Glomerular visceral epithelial cell (primary cell): Measurements from ENCODE around the gene CHMP5.
A peak's percentile ranks its signal among the peaks of the same experiment; 100 is the strongest.

ENCODE experiments used
- DNase-seq: peaks from one replicate; pipeline ENCODE4 v3.0.0-alpha.2; 2016; ENCODE audit errors: extremely low spot score

The CHMP5 gene

GRCh38 chr9:33264473-33265177 is at the start of gene CHMP5, which contains the start of gene BAG1:
Gene CHMP5 (plus strand): TSS chr9:33265049. CDS start chr9:33265079, 30 bp downstream.
Gene BAG1 (minus strand): TSS chr9:33264708.
- peak; percentile 100 for DNase-seq

- no peak for DNase-seq
Measured at GRCh38 chr9:33220681-33221567, 43.9 kb upstream of the CHMP5 start.

- no peak for DNase-seq
Measured at GRCh38 chr9:33221568-33221884, 43.3 kb upstream of the CHMP5 start.

- DNase-seq: no peak
Measured at GRCh38 chr9:33222031-33222430, 42.8 kb upstream of the CHMP5 start.

- DNase-seq: no peak
Measured at GRCh38 chr9:33223696-33224095, 41.2 kb upstream of the CHMP5 start.

GRCh38 chr9:33225319-33226147 is 39.3 kb upstream of the CHMP5 start:
- DNase-seq: peak; percentile 78

GRCh38 chr9:33227008-33227398 is 37.8 kb upstream of the CHMP5 start:
- DNase-seq: no peak

GRCh38 chr9:33227741-33228140 is 37.1 kb upstream of the CHMP5 start:
- DNase-seq: no peak

GRCh38 chr9:33228606-33229005 is 36.2 kb upstream of the CHMP5 start:
- DNase-seq: no peak

GRCh38 chr9:33229359-33230114 is 35.3 kb upstream of the CHMP5 start:
- peak; percentile 35 for DNase-seq

GRCh38 chr9:33230756-33231622 is 33.9 kb upstream of the CHMP5 start:
- peak; percentile 78 for DNase-seq

- DNase-seq: peak; percentile 31
Measured at GRCh38 chr9:33231623-33231942, 33.3 kb upstream of the CHMP5 start.

GRCh38 chr9:33232815-33233214 is 32.0 kb upstream of the CHMP5 start:
- no peak for DNase-seq

GRCh38 chr9:33233626-33234342 is 31.1 kb upstream of the CHMP5 start:
- DNase-seq: peak; percentile 96

- DNase-seq: no peak
Measured at GRCh38 chr9:33234511-33235467, 30.1 kb upstream of the CHMP5 start.

GRCh38 chr9:33236571-33236970 is 28.3 kb upstream of the CHMP5 start:
- no peak for DNase-seq

- no peak for DNase-seq
Measured at GRCh38 chr9:33239921-33240320, 24.9 kb upstream of the CHMP5 start, which contains the start of gene SPINK4. Gene SPINK4 (plus strand): TSS chr9:33240167. CDS start chr9:33240209, 42 bp downstream.

GRCh38 chr9:33241298-33241697 is 23.6 kb upstream of the CHMP5 start:
- no peak for DNase-seq
